Measurements from ENCODE around the gene PPFIA3. TPM values are rescaled to one million over a fixed set of nuclear protein-coding genes. Genes with fewer than 3 reads are reported as not detected.

Gene PPFIA3
- total RNA-seq, 1 experiment from 2014 or later = 27.3 TPM

DNA sequence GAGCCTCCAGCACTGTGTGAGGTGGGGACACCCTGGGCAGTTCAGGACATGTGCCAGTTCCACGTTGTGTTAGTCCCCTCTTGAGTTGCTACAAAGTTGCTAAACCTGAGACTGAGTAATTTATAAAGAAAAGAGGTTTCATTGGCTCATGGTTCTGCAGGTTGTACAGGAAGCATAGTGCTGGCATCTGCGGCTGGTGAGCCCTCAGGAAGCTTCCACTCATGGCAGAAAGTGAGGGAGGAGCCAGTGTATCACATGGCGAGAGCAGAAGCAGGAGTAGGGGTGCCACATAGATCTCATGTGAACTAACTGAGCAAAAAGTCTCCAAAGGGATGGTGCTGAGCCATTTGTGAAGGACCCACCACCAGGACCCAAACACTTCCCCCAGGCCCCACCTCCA lies 71.4 kb downstream of the PPFIA3 start:
- CTCF ChIA-PET = no interaction called here
- TF ChIP-seq ETV6 (CRISPR knock-in tag; IDR thresholded peaks at IDR 0.05) (no peak), HMGXB4 (CRISPR knock-in tag; IDR thresholded peaks at IDR 0.05) (no peak), GRHL2 (CRISPR knock-in tag; IDR thresholded peaks at IDR 0.05; ENCODE audit: insufficient replicate concordance, severe bottlenecking) (no peak), ZNF121 (CRISPR knock-in tag; IDR thresholded peaks at IDR 0.05) (no peak), CTCF (IDR thresholded peaks at IDR 0.05) (no peak)
- Mint-ChIP-seq H3K4me3 (no peak overlapping the region), H3K9me3 (peaks cover 7% of the 10 kb centered on the region), H3K4me1 (peaks cover 4% of the 10 kb centered on the region; the same call in 1 of the 2 replicates), H3K27me3 (ENCODE audit: low read depth) (peaks cover 7% of the 10 kb centered on the region), H3K27ac (no peak overlapping the region), H3K36me3 (peaks cover 12% of the 10 kb centered on the region)
- ATAC-seq = no peak
- DNase-seq (ENCODE audit: low spot score) = no peak
- POLR2A ChIA-PET = no interaction called here

GRCh38 chr19:49193822-49194394 lies 74.6 kb downstream of the PPFIA3 start:
- peaks cover 12% of the 10 kb centered on the region for H3K36me3 Mint-ChIP-seq
- H3K4me3 Mint-ChIP-seq = no peak overlapping the region
- no peaks in the 10 kb centered on the region for H3K4me1 Mint-ChIP-seq
- H3K27me3 Mint-ChIP-seq (ENCODE audit: low read depth) = peaks cover 7% of the 10 kb centered on the region
- TF ChIP-seq E2F5 (CRISPR knock-in tag; IDR thresholded peaks at IDR 0.05) (no peak), HMGXB4 (CRISPR knock-in tag; IDR thresholded peaks at IDR 0.05) (no peak), ZNF416 (CRISPR knock-in tag; IDR thresholded peaks at IDR 0.05) (no peak), HMGA2 (CRISPR knock-in tag; IDR thresholded peaks at IDR 0.05) (no peak), FOXK1 (CRISPR knock-in tag; IDR thresholded peaks at IDR 0.05) (no peak), OVOL2 (CRISPR knock-in tag; IDR thresholded peaks at IDR 0.05; ENCODE audit: borderline replicate concordance) (no peak), ZNF396 (CRISPR knock-in tag; IDR thresholded peaks at IDR 0.05; ENCODE audit: borderline replicate concordance) (no peak), GTF2I (CRISPR knock-in tag; conservative IDR thresholded peaks at IDR 0.05) (no peak), NFE2L1 (CRISPR knock-in tag; IDR thresholded peaks at IDR 0.05) (no peak), ERG (CRISPR knock-in tag; IDR thresholded peaks at IDR 0.05) (no peak)
- TF ChIP-seq, protein P1, sequence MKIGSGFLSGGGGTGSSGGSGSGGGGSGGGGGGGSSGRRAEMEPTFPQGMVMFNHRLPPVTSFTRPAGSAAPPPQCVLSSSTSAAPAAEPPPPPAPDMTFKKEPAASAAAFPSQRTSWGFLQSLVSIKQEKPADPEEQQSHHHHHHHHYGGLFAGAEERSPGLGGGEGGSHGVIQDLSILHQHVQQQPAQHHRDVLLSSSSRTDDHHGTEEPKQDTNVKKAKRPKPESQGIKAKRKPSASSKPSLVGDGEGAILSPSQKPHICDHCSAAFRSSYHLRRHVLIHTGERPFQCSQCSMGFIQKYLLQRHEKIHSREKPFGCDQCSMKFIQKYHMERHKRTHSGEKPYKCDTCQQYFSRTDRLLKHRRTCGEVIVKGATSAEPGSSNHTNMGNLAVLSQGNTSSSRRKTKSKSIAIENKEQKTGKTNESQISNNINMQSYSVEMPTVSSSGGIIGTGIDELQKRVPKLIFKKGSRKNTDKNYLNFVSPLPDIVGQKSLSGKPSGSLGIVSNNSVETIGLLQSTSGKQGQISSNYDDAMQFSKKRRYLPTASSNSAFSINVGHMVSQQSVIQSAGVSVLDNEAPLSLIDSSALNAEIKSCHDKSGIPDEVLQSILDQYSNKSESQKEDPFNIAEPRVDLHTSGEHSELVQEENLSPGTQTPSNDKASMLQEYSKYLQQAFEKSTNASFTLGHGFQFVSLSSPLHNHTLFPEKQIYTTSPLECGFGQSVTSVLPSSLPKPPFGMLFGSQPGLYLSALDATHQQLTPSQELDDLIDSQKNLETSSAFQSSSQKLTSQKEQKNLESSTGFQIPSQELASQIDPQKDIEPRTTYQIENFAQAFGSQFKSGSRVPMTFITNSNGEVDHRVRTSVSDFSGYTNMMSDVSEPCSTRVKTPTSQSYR (CRISPR knock-in tag; IDR thresholded peaks at IDR 0.05) = no peak
- TF ChIP-seq, protein P2, sequence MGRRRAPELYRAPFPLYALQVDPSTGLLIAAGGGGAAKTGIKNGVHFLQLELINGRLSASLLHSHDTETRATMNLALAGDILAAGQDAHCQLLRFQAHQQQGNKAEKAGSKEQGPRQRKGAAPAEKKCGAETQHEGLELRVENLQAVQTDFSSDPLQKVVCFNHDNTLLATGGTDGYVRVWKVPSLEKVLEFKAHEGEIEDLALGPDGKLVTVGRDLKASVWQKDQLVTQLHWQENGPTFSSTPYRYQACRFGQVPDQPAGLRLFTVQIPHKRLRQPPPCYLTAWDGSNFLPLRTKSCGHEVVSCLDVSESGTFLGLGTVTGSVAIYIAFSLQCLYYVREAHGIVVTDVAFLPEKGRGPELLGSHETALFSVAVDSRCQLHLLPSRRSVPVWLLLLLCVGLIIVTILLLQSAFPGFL (CRISPR knock-in tag; IDR thresholded peaks at IDR 0.05; ENCODE audit: borderline replicate concordance) = no peak
- TF ChIP-seq, protein P3, sequence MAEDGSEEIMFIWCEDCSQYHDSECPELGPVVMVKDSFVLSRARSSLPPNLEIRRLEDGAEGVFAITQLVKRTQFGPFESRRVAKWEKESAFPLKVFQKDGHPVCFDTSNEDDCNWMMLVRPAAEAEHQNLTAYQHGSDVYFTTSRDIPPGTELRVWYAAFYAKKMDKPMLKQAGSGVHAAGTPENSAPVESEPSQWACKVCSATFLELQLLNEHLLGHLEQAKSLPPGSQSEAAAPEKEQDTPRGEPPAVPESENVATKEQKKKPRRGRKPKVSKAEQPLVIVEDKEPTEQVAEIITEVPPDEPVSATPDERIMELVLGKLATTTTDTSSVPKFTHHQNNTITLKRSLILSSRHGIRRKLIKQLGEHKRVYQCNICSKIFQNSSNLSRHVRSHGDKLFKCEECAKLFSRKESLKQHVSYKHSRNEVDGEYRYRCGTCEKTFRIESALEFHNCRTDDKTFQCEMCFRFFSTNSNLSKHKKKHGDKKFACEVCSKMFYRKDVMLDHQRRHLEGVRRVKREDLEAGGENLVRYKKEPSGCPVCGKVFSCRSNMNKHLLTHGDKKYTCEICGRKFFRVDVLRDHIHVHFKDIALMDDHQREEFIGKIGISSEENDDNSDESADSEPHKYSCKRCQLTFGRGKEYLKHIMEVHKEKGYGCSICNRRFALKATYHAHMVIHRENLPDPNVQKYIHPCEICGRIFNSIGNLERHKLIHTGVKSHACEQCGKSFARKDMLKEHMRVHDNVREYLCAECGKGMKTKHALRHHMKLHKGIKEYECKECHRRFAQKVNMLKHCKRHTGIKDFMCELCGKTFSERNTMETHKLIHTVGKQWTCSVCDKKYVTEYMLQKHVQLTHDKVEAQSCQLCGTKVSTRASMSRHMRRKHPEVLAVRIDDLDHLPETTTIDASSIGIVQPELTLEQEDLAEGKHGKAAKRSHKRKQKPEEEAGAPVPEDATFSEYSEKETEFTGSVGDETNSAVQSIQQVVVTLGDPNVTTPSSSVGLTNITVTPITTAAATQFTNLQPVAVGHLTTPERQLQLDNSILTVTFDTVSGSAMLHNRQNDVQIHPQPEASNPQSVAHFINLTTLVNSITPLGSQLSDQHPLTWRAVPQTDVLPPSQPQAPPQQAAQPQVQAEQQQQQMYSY (CRISPR knock-in tag; IDR thresholded peaks at IDR 0.05) = no peak
- DNase-seq (ENCODE audit: low spot score) (no peak), ATAC-seq (no peak)
- CTCF ChIA-PET = interaction anchor here (1.0 to 5.3 kb wide), 2 partner anchors 44 to 96 kb away, joined by 4 to 98 read pairs; no protein-coding TSS in a partner anchor
- POLR2A ChIA-PET = no interaction called here
- no peak overlapping the region for H3K27ac Mint-ChIP-seq
- peaks cover 7% of the 10 kb centered on the region for H3K9me3 Mint-ChIP-seq
